IMR-90 (cell line): Measurements from ENCODE around the gene R3HDM2. TPM values are rescaled to one million over a fixed set of nuclear protein-coding genes. Genes with fewer than 3 reads are reported as not detected.
"Not testable (repeated sequence)": the region's sequence is repeated elsewhere in the genome, so short reads cannot be mapped to it uniquely, and the experiment has no call there.

Experiments
- ATAC-seq: fragments of 200-7000 bp; cut with Tn5 transposase; 2 replicates; pipeline ENCODE4 v1.9.1; 2020; ENCODE audit warnings: low read depth, mild to moderate bottlenecking, moderate library complexity
- BruUV-seq: library from RNA; stranded (reverse); fragments of 400-500 nt; replicated peaks from 2 replicates; lab custom pipeline; 2021; lab: Mats Ljungman, UMichigan
- CTCF ChIA-PET: fragments of 300-600 bp; formaldehyde crosslinking; extraction: SDS; loops from one replicate; lab custom pipeline; 2021; ENCODE audit warnings: antibody characterized with exemption; lab: Yijun Ruan, JAX
- POLR2A ChIA-PET: fragments of 300-600 bp; sonication (Branson Sonifier 250); formaldehyde crosslinking; loops from one replicate; lab custom pipeline; 2022; ENCODE audit warnings: antibody characterized with exemption; ENCODE audit not compliant: unreplicated experiment; lab: Charles Lee
- DNase-seq: peaks from one replicate; pipeline ENCODE4 v3.0.0; 2013
- H2AFZ ChIP-seq: replicated peaks from 2 replicates; pipeline ENCODE3; 2013; ENCODE audit warnings: low read length, mild to moderate bottlenecking; ENCODE audit not compliant: poor library complexity
- H2AK5ac ChIP-seq: 2 replicates; pipeline ENCODE4 v1.6.1; 2013; ENCODE audit warnings: low read depth, low read length, inconsistent platforms
- H2AK9ac ChIP-seq: replicated peaks from 2 replicates; pipeline ENCODE3; 2013; ENCODE audit warnings: mild to moderate bottlenecking, low read depth, low read length, moderate library complexity; ENCODE audit not compliant: poor library complexity
- H2BK120ac ChIP-seq: 2 replicates; pipeline ENCODE4 v1.6.1; 2013; ENCODE audit warnings: low read depth, low read length, inconsistent platforms
- H2BK15ac ChIP-seq: 3 replicates; pipeline ENCODE4 v1.6.1; 2013; ENCODE audit warnings: low read depth, low read length, inconsistent platforms
- H2BK20ac ChIP-seq: 2 replicates; pipeline ENCODE4 v1.6.1; 2013; ENCODE audit warnings: low read depth, mild to moderate bottlenecking, inconsistent platforms, low read length, moderate library complexity
- H2BK5ac ChIP-seq: 2 replicates; pipeline ENCODE4 v1.6.1; 2013; ENCODE audit warnings: mild to moderate bottlenecking, low read depth, low read length, inconsistent platforms; ENCODE audit not compliant: poor library complexity, severe bottlenecking
- H3K14ac ChIP-seq: replicated peaks from 2 replicates; pipeline ENCODE4 v1.6.1; 2013; ENCODE audit warnings: low read depth, low read length, inconsistent platforms
- H3K18ac ChIP-seq: 2 replicates; pipeline ENCODE4 v1.6.1; 2013; ENCODE audit warnings: low read depth, low read length, control low read depth
- H3K23ac ChIP-seq: 2 replicates; pipeline ENCODE4 v1.6.1; 2013; ENCODE audit warnings: low read depth, low read length, inconsistent platforms
- H3K27ac ChIP-seq: 2 replicates; pipeline ENCODE4 v1.5.1; 2013; ENCODE audit warnings: mild to moderate bottlenecking, control low read depth, low read length; ENCODE audit not compliant: insufficient read depth
- H3K27me3 ChIP-seq: 2 replicates; pipeline ENCODE4 v1.6.1; 2013; ENCODE audit warnings: low read length; ENCODE audit not compliant: control insufficient read depth, insufficient read depth
- H3K36me3 ChIP-seq: 2 replicates; pipeline ENCODE4 v1.6.1; 2013; ENCODE audit warnings: low read length, mixed read lengths; ENCODE audit not compliant: control insufficient read depth, insufficient read depth
- H3K4ac ChIP-seq: 2 replicates; pipeline ENCODE4 v1.6.1; 2013; ENCODE audit warnings: low read depth, low read length, inconsistent platforms
- H3K4me1 ChIP-seq: 2 replicates; pipeline ENCODE4 v1.6.1; 2013; ENCODE audit warnings: low read length, mixed read lengths; ENCODE audit not compliant: control insufficient read depth, insufficient read depth
- H3K4me2 ChIP-seq: 2 replicates; pipeline ENCODE4 v1.6.1; 2013; ENCODE audit warnings: low read depth, mild to moderate bottlenecking, control low read depth, low read length, moderate library complexity
- H3K4me3 ChIP-seq: 2 replicates; pipeline ENCODE4 v1.5.1; 2013; ENCODE audit warnings: low read depth, mild to moderate bottlenecking, control low read depth, low read length, moderate library complexity; ENCODE audit not compliant: insufficient read depth
- H3K56ac ChIP-seq: 2 replicates; pipeline ENCODE4 v1.6.1; 2013; ENCODE audit warnings: low read length, inconsistent platforms; ENCODE audit not compliant: insufficient read depth; ENCODE audit errors: extremely low read depth
- H3K79me1 ChIP-seq, 2 experiments: 2 replicates each; pipeline ENCODE4 v1.6.1; 2013; ENCODE audit warnings: low read length in 2 of 2, inconsistent platforms in 1 of 2, low read depth in 1 of 2
- H3K9ac ChIP-seq: 2 replicates; pipeline ENCODE4 v1.6.1; 2013; ENCODE audit warnings: low read depth, low read length, control low read depth
- H3K9me1 ChIP-seq: 2 replicates; pipeline ENCODE4 v1.6.1; 2013; ENCODE audit warnings: low read length, inconsistent platforms; ENCODE audit not compliant: insufficient read depth
- H3K9me3 ChIP-seq: 2 replicates; pipeline ENCODE4 v1.6.1; 2013; ENCODE audit warnings: low read length; ENCODE audit not compliant: control insufficient read depth, insufficient read depth
- H4K20me1 ChIP-seq: 2 replicates; pipeline ENCODE4 v1.6.1; 2013; ENCODE audit warnings: low read length, inconsistent platforms; ENCODE audit not compliant: insufficient read depth
- H4K5ac ChIP-seq: 2 replicates; pipeline ENCODE4 v1.6.1; 2013; ENCODE audit warnings: mild to moderate bottlenecking, low read depth, low read length, control low read depth
- H4K8ac ChIP-seq, 2 experiments: 2 replicates each; pipeline ENCODE4 v1.6.1; 2013; ENCODE audit warnings: low read depth in 2 of 2, low read length in 2 of 2, control low read depth in 1 of 2, inconsistent platforms in 1 of 2
- H4K91ac ChIP-seq: 2 replicates; pipeline ENCODE4 v1.6.1; 2013; ENCODE audit warnings: low read depth, low read length, inconsistent platforms; ENCODE audit not compliant: insufficient read depth
- WGBS, 2 experiments: methylation state at CpG; one replicate each; pipeline versions ENCODE4 v1.1.5 to v1.1.7; 2013; ENCODE audit warnings: missing lambda C conversion rate in 2 of 2; ENCODE audit not compliant: insufficient read length in 1 of 2; ENCODE audit errors: extremely low coverage in 2 of 2; 5-methylcytosine and 5-hydroxymethylcytosine counted together
- dilution Hi-C: fragments of 300-500 bp; cut with HindIII; formaldehyde crosslinking; loops from one replicate; pipeline ENCODE4 v1.14.3; 2018; ENCODE audit warnings: low sequenced_read_pairs; ENCODE audit not compliant: unreplicated experiment
- in situ Hi-C: fragments of 300-500 bp; cut with MboI; formaldehyde crosslinking; loops from 3 replicates; pipeline ENCODE4 v1.14.3; 2019; ENCODE audit warnings: low sequenced_read_pairs, inconsistent platforms, mixed read lengths
- intact Hi-C: fragments of 100-400 bp; cut with micrococcal nuclease; formaldehyde crosslinking; loops from 2 replicates; pipeline ENCODE4 v1.10.0; 2022
- polyA plus RNA-seq, 3 experiments: library from polyadenylated mRNA; depleted of rRNA; stranded (reverse); fragments of >200 nt; gene quantifications; 2 replicates each; pipeline ENCODE4 v1.2.3, GENCODE V29; 2012; ENCODE audit warnings: low replicate concordance in 1 of 3
- total RNA-seq: library from RNA; depleted of rRNA; stranded (reverse); fragments of >200 nt; gene quantifications from 2 replicates; pipeline ENCODE4 v1.2.3, GENCODE V29; 2012

R3HDM2 gene
- total and polyA plus RNA-seq, 2 of the 4 experiments (the other 2 are of a cell fraction), result 7.5 to 28.4 TPM

GRCh38 chr12:57312287-57312686 lies 118.6 kb downstream of the R3HDM2 start:
- ATAC-seq, result not testable (repeated sequence)
- CTCF ChIA-PET, result interaction anchor here (1.6 kb wide), 1 partner anchor 140 kb away, joined by 5 read pairs; no protein-coding TSS in a partner anchor

More at GRCh38 chr12:57312287-57312686, 118.6 kb downstream of the R3HDM2 start:
- H3K4me1 ChIP-seq, H3K9me3 ChIP-seq, H4K20me1 ChIP-seq, H2BK5ac ChIP-seq, H2AK9ac ChIP-seq, H3K79me1 ChIP-seq, BruUV-seq, dilution Hi-C loops, H3K56ac ChIP-seq, DNase-seq, intact Hi-C loops, H3K36me3 ChIP-seq, H3K18ac ChIP-seq, H3K23ac ChIP-seq, H3K14ac ChIP-seq, H3K27ac ChIP-seq, H4K91ac ChIP-seq, H2BK15ac ChIP-seq, H3K9me1 ChIP-seq, H3K4me3 ChIP-seq, H2AK5ac ChIP-seq, H4K8ac ChIP-seq, H3K4me2 ChIP-seq, H3K27me3 ChIP-seq, H3K4ac ChIP-seq, H2BK120ac ChIP-seq, H3K9ac ChIP-seq, H4K5ac ChIP-seq, H2BK20ac ChIP-seq, H2AFZ ChIP-seq: not testable (repeated sequence)
- in situ Hi-C loops, result loop anchor here (5.0 kb wide), 1 partner anchor 140 kb away; no protein-coding TSS in a partner anchor
- no CpG with 5 or more reads among the region's 5 CpGs for WGBS, 2 experiments
- POLR2A ChIA-PET, result interaction anchor here (0.6 kb wide), 1 partner anchor 120 kb away, joined by 4 read pairs; no protein-coding TSS in a partner anchor
